Stimulated activated CD8-positive, alpha-beta memory T cell treated with anti-CD3 and anti-CD28 coated beads, Interleukin-4, amount 100 ng/mL, for 1 hour (primary cell): ENCODE results near the gene IGSF9B.

ENCODE experiments used
- DNase-seq, 2 donors: peaks; one replicate each; pipeline ENCODE4 v3.0.0-alpha.2; 2020; ENCODE audit warnings: low read depth in 2 of 2, low spot score in 1 of 2

IGSF9B gene

GRCh38 chr11:133938166-133938565, 18.6 kb downstream of the IGSF9B start:
- DNase-seq: no peak

GRCh38 chr11:133937468-133937867, 19.3 kb downstream of the IGSF9B start:
- no peak for DNase-seq

- DNase-seq: no peak
Observed at GRCh38 chr11:133937015-133937414, 19.8 kb downstream of the IGSF9B start.

GRCh38 chr11:133936592-133936991, 20.2 kb downstream of the IGSF9B start:
- DNase-seq: no peak

- DNase-seq: no peak
Observed at GRCh38 chr11:133936136-133936535, 20.6 kb downstream of the IGSF9B start.

- no peak for DNase-seq
Observed at GRCh38 chr11:133935551-133935910, 21.2 kb downstream of the IGSF9B start.

GRCh38 chr11:133934599-133935550, 21.9 kb downstream of the IGSF9B start:
- DNase-seq: no peak

GRCh38 chr11:133934096-133934495, 22.7 kb downstream of the IGSF9B start:
- DNase-seq: no peak

GRCh38 chr11:133931449-133932060, 25.2 kb downstream of the IGSF9B start:
- DNase-seq: no peak

GRCh38 chr11:133930767-133931448, 25.9 kb downstream of the IGSF9B start:
- no peak for DNase-seq

- no peak for DNase-seq
Observed at GRCh38 chr11:133930053-133930766, 26.6 kb downstream of the IGSF9B start.

- DNase-seq: no peak
Observed at GRCh38 chr11:133929401-133930052, 27.2 kb downstream of the IGSF9B start.

GRCh38 chr11:133928628-133929059, 28.1 kb downstream of the IGSF9B start:
- DNase-seq: peak in 1 of 2 donors; percentile 34

- DNase-seq: peak; percentile 32 to 50
Observed at GRCh38 chr11:133927690-133928627, 28.8 kb downstream of the IGSF9B start.

- DNase-seq: no peak
Observed at GRCh38 chr11:133926466-133927246, 30.1 kb downstream of the IGSF9B start.

- DNase-seq: no peak
Observed at GRCh38 chr11:133925756-133926155, 31.0 kb downstream of the IGSF9B start.

- no peak for DNase-seq
Observed at GRCh38 chr11:133924661-133925060, 32.1 kb downstream of the IGSF9B start.

GRCh38 chr11:133922078-133922870, 34.5 kb downstream of the IGSF9B start:
- DNase-seq: no peak
